H1 (cell line): ENCODE results near the gene RRAD. TPM values are rescaled to one million over a fixed set of nuclear protein-coding genes. Genes with fewer than 3 reads are reported as not detected.
A peak's percentile ranks its signal among the peaks of the same experiment; 100 is the strongest.

ENCODE experiments used
- CTCF ChIA-PET: fragments of 300-600 bp; sonication (Branson Sonifier 250); formaldehyde crosslinking; loops from one replicate; lab custom pipeline; 2021; ENCODE audit not compliant: partially characterized antibody; lab: Charles Lee
- POLR2A ChIA-PET: fragments of 300-600 bp; sonication (Branson Sonifier 250); formaldehyde crosslinking; loops from one replicate; lab custom pipeline; 2021; ENCODE audit warnings: inconsistent platforms; ENCODE audit not compliant: partially characterized antibody; lab: Charles Lee
- DNase-seq, 2 experiments: peaks; one replicate each; pipeline versions ENCODE4 v3.0.0 to v3.0.0-alpha.2; 2010 to 2022; ENCODE audit warnings: low spot score in 2 of 2, low read depth in 1 of 2, mixed read lengths in 1 of 2
- FAIRE-seq: peaks from 2 replicates; lab custom pipeline; 2011; peaks lifted over from hg19 to GRCh38; lab: Jason Lieb, UNC
- H2AFZ ChIP-seq: 2 replicates; pipeline ENCODE4 v1.8.1; 2012; ENCODE audit warnings: low read length, inconsistent platforms
- H2AK5ac ChIP-seq: 2 replicates; pipeline ENCODE4 v1.6.1; 2013; ENCODE audit warnings: low read depth, low read length
- H2BK120ac ChIP-seq: replicated peaks from 2 replicates; pipeline ENCODE3; 2013; ENCODE audit warnings: low read depth, low read length, inconsistent platforms
- H2BK12ac ChIP-seq: 2 replicates; pipeline ENCODE4 v1.6.1; 2013; ENCODE audit warnings: low read depth, low read length
- H2BK15ac ChIP-seq: 2 replicates; pipeline ENCODE4 v1.6.1; 2013; ENCODE audit warnings: low read length
- H2BK20ac ChIP-seq: 2 replicates; pipeline ENCODE4 v1.6.1; 2013; ENCODE audit warnings: low read length
- H2BK5ac ChIP-seq: 2 replicates; pipeline ENCODE4 v1.6.1; 2013; ENCODE audit warnings: low read depth, low read length
- H3K14ac ChIP-seq: 2 replicates; pipeline ENCODE4 v1.6.1; 2013; ENCODE audit warnings: inconsistent platforms; ENCODE audit not compliant: insufficient read length
- H3K18ac ChIP-seq: 2 replicates; pipeline ENCODE4 v1.6.1; 2013; ENCODE audit warnings: low read length; ENCODE audit errors: extremely low read depth
- H3K23ac ChIP-seq: 2 replicates; pipeline ENCODE4 v1.6.1; 2013; ENCODE audit warnings: inconsistent platforms; ENCODE audit not compliant: insufficient read length
- H3K23me2 ChIP-seq: 2 replicates; pipeline ENCODE4 v1.6.1; 2013; ENCODE audit warnings: low read depth, low read length
- H3K27ac ChIP-seq: 2 replicates; pipeline ENCODE4 v1.6.1; 2011; ENCODE audit warnings: low read depth, low read length, inconsistent platforms
- H3K27me3 ChIP-seq, 4 experiments: replicated peaks in 1 of 4; 1 replicate in 1 of 4; 2 replicates in 3 of 4; pipeline versions ENCODE4 v1.6.1 to v1.8.1; 2011 to 2013; ENCODE audit warnings: low read length in 3 of 4, mild to moderate bottlenecking in 3 of 4, inconsistent platforms in 2 of 4, mixed read lengths in 2 of 4, moderate library complexity in 1 of 4; ENCODE audit not compliant: control insufficient read depth in 3 of 4, insufficient read depth in 3 of 4; ENCODE audit errors: extremely low read depth in 1 of 4
- H3K36me3 ChIP-seq, 4 experiments: 2 replicates each; pipeline versions ENCODE4 v1.6.1 to v1.8.1; 2011 to 2013; ENCODE audit warnings: mild to moderate bottlenecking in 4 of 4, low read length in 3 of 4, moderate library complexity in 2 of 4, control low read depth in 1 of 4, inconsistent platforms in 1 of 4; ENCODE audit not compliant: insufficient read depth in 4 of 4, control insufficient read depth in 2 of 4
- H3K4ac ChIP-seq: replicated peaks from 2 replicates; pipeline ENCODE3; 2013; ENCODE audit warnings: low read length, low read depth, mixed read lengths, inconsistent platforms; ENCODE audit not compliant: insufficient read length
- H3K4me1 ChIP-seq, 4 experiments: replicated peaks in 1 of 4; 1 replicate in 1 of 4; 2 replicates in 3 of 4; pipeline versions ENCODE4 v1.6.1 to v1.8.1; 2011 to 2013; ENCODE audit warnings: low read length in 3 of 4, inconsistent platforms in 2 of 4, mixed read lengths in 1 of 4; ENCODE audit not compliant: insufficient read depth in 4 of 4, control insufficient read depth in 3 of 4
- H3K4me2 ChIP-seq, 2 experiments: 2 replicates each; pipeline versions ENCODE4 v1.6.1 to v1.8.1; 2011 to 2013; ENCODE audit warnings: low read depth in 2 of 2, low read length in 2 of 2, control low read depth in 1 of 2, inconsistent platforms in 1 of 2, mild to moderate bottlenecking in 1 of 2; ENCODE audit not compliant: insufficient read depth in 1 of 2
- H3K4me3 ChIP-seq, 4 experiments: fragments of 200-600, 300-600 bp in 1 of 4; sonication (generic), shearing (Covaris generic), sonication (Bioruptor Twin) in 1 of 4; 2 replicates each; pipeline versions ENCODE4 v1.5.1 to v1.8.1; 2011 to 2016; ENCODE audit warnings: low read length in 4 of 4, low read depth in 3 of 4, control low read depth in 2 of 4, inconsistent platforms in 2 of 4, mild to moderate bottlenecking in 2 of 4, mixed read lengths in 1 of 4, moderate library complexity in 1 of 4; ENCODE audit not compliant: insufficient read depth in 2 of 4; ENCODE audit errors: extremely low read depth in 1 of 4
- H3K56ac ChIP-seq: replicated peaks from 2 replicates; pipeline ENCODE3; 2013; ENCODE audit warnings: low read depth, mild to moderate bottlenecking, mixed read lengths, low read length, inconsistent platforms; ENCODE audit not compliant: insufficient read length
- H3K79me1 ChIP-seq: 2 replicates; pipeline ENCODE4 v1.6.1; 2013; ENCODE audit warnings: low read depth, low read length, control low read depth
- H3K79me2 ChIP-seq, 2 experiments: 2 replicates each; pipeline versions ENCODE4 v1.6.1 to v1.8.1; 2012 to 2013; ENCODE audit warnings: low read length in 2 of 2, mild to moderate bottlenecking in 2 of 2, inconsistent platforms in 1 of 2; ENCODE audit not compliant: insufficient read depth in 2 of 2, control insufficient read depth in 1 of 2
- H3K9ac ChIP-seq, 4 experiments: replicated peaks in 1 of 4; 1 replicate in 1 of 4; 2 replicates in 3 of 4; pipeline versions ENCODE4 v1.6.1 to v1.8.1; 2011 to 2013; ENCODE audit warnings: low read depth in 3 of 4, low read length in 3 of 4, control low read depth in 2 of 4, mild to moderate bottlenecking in 2 of 4, moderate library complexity in 2 of 4, inconsistent platforms in 1 of 4; ENCODE audit errors: extremely low read depth in 1 of 4
- H3K9me3 ChIP-seq, 2 experiments: 2 replicates each; pipeline versions ENCODE4 v1.6.1 to v1.8.1; 2012 to 2013; ENCODE audit warnings: mild to moderate bottlenecking in 2 of 2, moderate library complexity in 2 of 2, control low read depth in 1 of 2, inconsistent platforms in 1 of 2, low read depth in 1 of 2, low read length in 1 of 2, mixed read lengths in 1 of 2; ENCODE audit not compliant: insufficient read depth in 2 of 2
- H4K20me1 ChIP-seq, 2 experiments: replicated peaks in 1 of 2; 2 replicates each; pipeline versions ENCODE3 to v1.8.1; 2011 to 2013; ENCODE audit warnings: inconsistent platforms in 2 of 2, low read length in 2 of 2, mild to moderate bottlenecking in 1 of 2; ENCODE audit not compliant: insufficient read depth in 2 of 2, control insufficient read depth in 1 of 2
- H4K5ac ChIP-seq: 2 replicates; pipeline ENCODE4 v1.6.1; 2013; ENCODE audit warnings: low read length, low read depth, mixed read lengths, inconsistent platforms; ENCODE audit not compliant: insufficient read length
- H4K8ac ChIP-seq: 2 replicates; pipeline ENCODE4 v1.8.0; 2013; ENCODE audit warnings: mild to moderate bottlenecking, moderate library complexity, low read length, inconsistent platforms; ENCODE audit not compliant: insufficient read depth; ENCODE audit errors: extremely low read depth
- H4K91ac ChIP-seq: replicated peaks from 2 replicates; pipeline ENCODE3; 2013; ENCODE audit warnings: low read length, mixed read lengths, inconsistent platforms; ENCODE audit not compliant: insufficient read length
- MAX ChIP-seq: IDR thresholded peaks from 2 replicates; pipeline ENCODE4 v1.6.1; 2012; ENCODE audit warnings: inconsistent platforms
- TBP ChIP-seq: IDR thresholded peaks from 2 replicates; pipeline ENCODE4 v1.6.1; 2011; ENCODE audit warnings: low read depth, low read length, improper control_type of control experiment
- WGBS, 2 experiments: shearing (Covaris generic) in 1 of 2; methylation state at CpG; one replicate each; pipeline versions ENCODE4 v1.1.6 to v1.1.7; 2013 to 2015; ENCODE audit warnings: low lambda C conversion rate in 2 of 2, mixed read lengths in 2 of 2, inconsistent platforms in 1 of 2, low coverage in 1 of 2, missing lambda C conversion rate in 1 of 2; ENCODE audit not compliant: insufficient replicate concordance in 2 of 2, insufficient coverage in 1 of 2, insufficient read length in 1 of 2; ENCODE audit errors: extremely low coverage in 1 of 2, missing lambda C conversion rate in 1 of 2; 5-methylcytosine and 5-hydroxymethylcytosine counted together
- polyA plus RNA-seq, 7 experiments: library from polyadenylated mRNA; depleted of rRNA in 3 of 7; stranded (reverse) in 5 of 7; unstranded in 2 of 7; fragments of >200 nt in 5 of 7; fragments of 200-250 nt in 2 of 7; gene quantifications; 1 replicate in 5 of 7; 2 replicates in 1 of 7; 4 replicates in 1 of 7; pipeline versions ENCODE4 v1.2.1 to v1.2.3, GENCODE V29; 2011 to 2013; ENCODE audit warnings: missing spikeins in 2 of 7, mixed read lengths in 2 of 7
- total RNA-seq: library from RNA; stranded (reverse); fragmentation: NEBNext Ultra II Directional; extraction: Animal tissue kit (Norgen Biotek cat#: 25700); gene quantifications from 2 replicates; pipeline ENCODE4 v1.2.1, GENCODE V29; 2021

RRAD gene
- total and polyA plus RNA-seq, 2 of the 8 experiments (the other 6 are each of a cell fraction or from before 2014, with no cell fraction given): 0.17 TPM; not detected in 1

GRCh38 chr16:66905633-66906539 is 19.4 kb downstream of the RRAD start:
- Histone ChIP-seq H3K23ac (no peak overlapping the region), H2BK12ac (no peak overlapping the region), H3K4me2 (no peak overlapping the region), H4K91ac (no peak overlapping the region), H3K23me2 (no peaks in the 10 kb centered on the region), H2BK5ac (no peak overlapping the region), H3K4ac (no peak overlapping the region)
- TF ChIP-seq MAX (peak; percentile 25; the same call in 1 of the 2 replicates), TBP (no peak)
- TF ChIP-seq, all 59 proteins: peak for 1
- CTCF ChIA-PET: interaction anchor here (0.5 to 42.0 kb wide), 7 partner anchors 6 to 222 kb away, joined by 3 to 1009 read pairs (median 4); partner anchors contain the start of genes CDH16, CIAO2B, PDP2 and RRAD
- no peak overlapping the region for H2BK15ac ChIP-seq
- peak; percentile 82 for FAIRE-seq
- no peak overlapping the region for H2BK20ac ChIP-seq
- no peaks in the 10 kb centered on the region for H4K20me1 ChIP-seq
- H2AK5ac ChIP-seq: no peak overlapping the region
- H3K56ac ChIP-seq: no peak overlapping the region
- H3K4me3 ChIP-seq: no peak overlapping the region
- H3K9ac ChIP-seq: no peak overlapping the region
- no peaks in the 10 kb centered on the region for H3K9me3 ChIP-seq
- H3K36me3 ChIP-seq: no peaks in the 10 kb centered on the region
- 0 out of 2 replicates have a peak overlapping the region, but pooled peaks have one; percentile 27 for H2AFZ ChIP-seq
- H3K27me3 ChIP-seq: no peaks in the 10 kb centered on the region; a peak in 1 of 7 replicates
- WGBS, 2 experiments: 75% methylated on average over 11 of the region's 11 CpGs; no CpG with 5 or more reads in 1 of the 2 experiments
- no peak overlapping the region for H3K14ac ChIP-seq
- H4K8ac ChIP-seq: no peak overlapping the region
- H3K79me2 ChIP-seq: no peaks in the 10 kb centered on the region
- POLR2A ChIA-PET: interaction anchor here (0.6 kb wide), 1 partner anchor 254 kb away, joined by 3 read pairs; no protein-coding TSS in a partner anchor
- no peak overlapping the region; the same call in 1 of the 2 replicates for H3K18ac ChIP-seq
- H2BK120ac ChIP-seq: no peak overlapping the region
- no peak overlapping the region for H3K27ac ChIP-seq
- peaks cover 0 to 5% (median 0%) of the 10 kb centered on the region in 4 experiments; a peak in 2 of 7 replicates for H3K4me1 ChIP-seq
- H4K5ac ChIP-seq: no peak overlapping the region
- no peaks in the 10 kb centered on the region for H3K79me1 ChIP-seq
- no peak for DNase-seq
